Measurements from ENCODE around the gene CASK. TPM values are rescaled to one million over a fixed set of nuclear protein-coding genes. Genes with fewer than 3 reads are reported as not detected.

CASK gene
- total and polyA plus RNA-seq, 2 experiments from 2014 or later: 82.9 to 95.7 TPM

DNA sequence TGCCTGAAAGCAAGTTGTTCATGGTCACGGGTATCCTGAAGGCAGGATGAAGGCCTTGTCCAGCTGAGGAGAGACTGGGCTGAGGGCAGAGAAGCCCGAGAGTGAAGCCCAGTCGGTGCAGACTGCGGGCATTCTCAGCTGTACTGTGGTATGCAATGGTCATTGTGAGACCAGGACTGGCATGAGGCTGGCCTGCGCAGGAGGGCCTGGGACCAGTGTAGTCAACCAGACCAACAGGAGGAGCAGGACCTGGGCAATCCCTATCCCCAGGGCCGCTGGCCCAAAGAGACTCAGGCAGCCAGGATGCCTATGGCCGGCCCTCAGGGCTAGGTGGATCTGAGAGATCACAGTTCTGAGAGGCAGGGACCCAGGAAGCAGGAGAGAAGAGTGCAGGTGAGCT, 394.6 kb downstream of the CASK start:
- no peak for DNase-seq (ENCODE audit: low spot score)
- no peaks in the 10 kb centered on the region for H3K27me3 ChIP-seq
- WGBS (ENCODE audit: low lambda C conversion rate, missing lambda C conversion rate): 78% methylated on average over 7 of the region's 7 CpGs
- no peaks in the 10 kb centered on the region for H3K36me3 ChIP-seq (replicated peaks; ENCODE audit: insufficient read depth, low read depth)
- no peaks in the 10 kb centered on the region for H3K9me2 ChIP-seq (replicated peaks; ENCODE audit: insufficient read depth)
- no peak overlapping the region for H2AFZ ChIP-seq
- no peaks in the 10 kb centered on the region for H3K79me2 ChIP-seq
- no peak overlapping the region for H3K4me2 ChIP-seq
- no peaks in the 10 kb centered on the region for H3K9me3 ChIP-seq (ENCODE audit: low read depth)
- H3K4me1 ChIP-seq (ENCODE audit: insufficient read depth): no peaks in the 10 kb centered on the region
- H4K20me1 ChIP-seq (ENCODE audit: insufficient read depth, poor library complexity, severe bottlenecking): no peaks in the 10 kb centered on the region
- TF ChIP-seq EZH2phosphoT487 (IDR thresholded peaks at IDR 0.05; ENCODE audit: low read depth, severe bottlenecking, unreplicated experiment) (no peak), EZH2 (IDR thresholded peaks at IDR 0.05; ENCODE audit: borderline replicate concordance) (no peak), CTCF (IDR thresholded peaks at IDR 0.05; ENCODE audit: poor library complexity) (no peak)
- H3K27ac ChIP-seq: no peak overlapping the region
- H3K4me3 ChIP-seq: no peak overlapping the region

DNA sequence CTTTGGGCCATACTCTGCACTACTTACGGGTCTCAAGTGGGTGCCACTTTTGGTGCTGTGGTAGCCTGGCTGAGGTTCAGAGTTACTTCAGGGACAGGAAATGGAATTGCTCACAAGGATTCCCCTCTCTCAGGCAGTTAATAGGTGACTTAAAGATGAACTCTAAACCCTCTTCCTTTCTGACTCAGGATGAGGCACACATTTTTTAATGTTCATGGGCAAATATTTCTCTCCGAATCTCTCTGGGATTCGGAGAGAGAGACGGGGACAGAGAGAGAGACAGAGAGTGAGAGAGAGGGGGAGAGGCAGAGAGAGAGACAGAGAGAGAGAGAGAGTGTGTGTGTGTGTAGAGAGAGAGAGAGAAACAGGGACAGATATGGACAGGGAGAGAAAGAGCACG, 396.4 kb downstream of the CASK start:
- no peaks in the 10 kb centered on the region for H3K9me3 ChIP-seq (ENCODE audit: low read depth)

DNA sequence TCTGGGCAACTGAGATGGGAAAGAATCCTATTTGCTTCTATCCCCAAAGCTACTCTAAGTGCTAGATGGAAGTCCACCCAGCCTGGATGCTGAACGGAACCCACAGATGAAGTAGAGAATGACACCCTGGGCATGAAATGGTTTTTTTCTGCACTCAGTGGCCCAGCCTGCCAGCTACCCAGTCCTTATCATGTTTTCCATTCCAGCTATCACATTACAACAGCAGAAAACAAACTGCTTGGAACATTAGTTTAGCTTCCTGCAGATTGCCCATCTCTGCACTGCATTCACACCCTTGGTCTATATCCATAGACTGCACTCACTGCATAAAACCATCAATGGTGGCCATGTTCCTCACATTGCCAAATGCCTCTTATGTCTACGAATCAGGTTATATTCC, 397.1 kb downstream of the CASK start:
- TF ChIP-seq EZH2phosphoT487 (IDR thresholded peaks at IDR 0.05; ENCODE audit: low read depth, severe bottlenecking, unreplicated experiment) (no peak), CTCF (IDR thresholded peaks at IDR 0.05; ENCODE audit: poor library complexity) (no peak), EZH2 (IDR thresholded peaks at IDR 0.05; ENCODE audit: borderline replicate concordance) (no peak)

More for the DNA sequence above, 396.4 kb downstream of the CASK start:
- no peaks in the 10 kb centered on the region for H3K79me2 ChIP-seq
- H4K20me1 ChIP-seq (ENCODE audit: insufficient read depth, poor library complexity, severe bottlenecking): no peaks in the 10 kb centered on the region
- no peaks in the 10 kb centered on the region for H3K36me3 ChIP-seq (replicated peaks; ENCODE audit: insufficient read depth, low read depth)
- WGBS (ENCODE audit: low lambda C conversion rate, missing lambda C conversion rate): 80% methylated on average over 5 of the region's 5 CpGs
- H3K27me3 ChIP-seq: no peaks in the 10 kb centered on the region
- H3K27ac ChIP-seq: no peak overlapping the region
- TF ChIP-seq CTCF (IDR thresholded peaks at IDR 0.05; ENCODE audit: poor library complexity) (no peak), EZH2phosphoT487 (IDR thresholded peaks at IDR 0.05; ENCODE audit: low read depth, severe bottlenecking, unreplicated experiment) (no peak), EZH2 (IDR thresholded peaks at IDR 0.05; ENCODE audit: borderline replicate concordance) (no peak)
- no peaks in the 10 kb centered on the region for H3K9me2 ChIP-seq (replicated peaks; ENCODE audit: insufficient read depth)
- H2AFZ ChIP-seq: no peak overlapping the region
- H3K4me2 ChIP-seq: no peak overlapping the region
- no peaks in the 10 kb centered on the region for H3K4me1 ChIP-seq (ENCODE audit: insufficient read depth)
- H3K4me3 ChIP-seq: no peak overlapping the region
- no peak for DNase-seq (ENCODE audit: low spot score)

DNA sequence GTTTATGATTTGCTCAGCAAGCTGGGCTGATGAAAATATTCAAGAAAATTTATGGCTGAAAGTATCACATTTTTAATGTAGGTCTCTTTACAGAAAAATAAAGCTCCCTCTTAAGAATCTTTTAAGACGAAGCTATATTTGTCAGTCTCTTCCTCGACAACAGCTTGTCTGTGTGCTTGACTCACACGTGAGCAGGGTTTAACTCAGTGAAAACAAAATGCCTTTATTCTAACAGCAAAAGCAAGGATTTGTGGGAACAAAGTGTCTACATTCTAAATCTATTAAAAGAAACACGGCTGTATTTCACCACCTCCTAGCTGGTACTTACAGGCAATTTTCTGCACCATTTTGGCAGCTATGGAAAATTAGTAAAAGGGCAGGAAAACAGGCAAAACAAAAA, 400.7 kb downstream of the CASK start:
- H3K36me3 ChIP-seq (replicated peaks; ENCODE audit: insufficient read depth, low read depth): no peaks in the 10 kb centered on the region
- peak overlapping the region; percentile 18 for H3K27ac ChIP-seq

More for the DNA sequence above, 397.1 kb downstream of the CASK start:
- no peak overlapping the region for H3K4me3 ChIP-seq
- no peaks in the 10 kb centered on the region for H3K27me3 ChIP-seq
- no peaks in the 10 kb centered on the region for H4K20me1 ChIP-seq (ENCODE audit: insufficient read depth, poor library complexity, severe bottlenecking)
- H3K36me3 ChIP-seq (replicated peaks; ENCODE audit: insufficient read depth, low read depth): no peaks in the 10 kb centered on the region
- H3K27ac ChIP-seq: no peak overlapping the region
- no peaks in the 10 kb centered on the region for H3K9me2 ChIP-seq (replicated peaks; ENCODE audit: insufficient read depth)
- H3K9me3 ChIP-seq (ENCODE audit: low read depth): no peaks in the 10 kb centered on the region
- no peak for DNase-seq (ENCODE audit: low spot score)
- no peaks in the 10 kb centered on the region for H3K4me1 ChIP-seq (ENCODE audit: insufficient read depth)
- no peak overlapping the region for H3K4me2 ChIP-seq
- no peaks in the 10 kb centered on the region for H3K79me2 ChIP-seq
- no peak overlapping the region for H2AFZ ChIP-seq
- 90% methylated on average over 2 of the region's 2 CpGs for WGBS (ENCODE audit: low lambda C conversion rate, missing lambda C conversion rate)

More for the DNA sequence above, 400.7 kb downstream of the CASK start:
- no peaks in the 10 kb centered on the region for H4K20me1 ChIP-seq (ENCODE audit: insufficient read depth, poor library complexity, severe bottlenecking)
- no peak overlapping the region for H2AFZ ChIP-seq
- no peak overlapping the region for H3K4me2 ChIP-seq
- WGBS (ENCODE audit: low lambda C conversion rate, missing lambda C conversion rate): 60% methylated on average over 4 of the region's 4 CpGs
- no peaks in the 10 kb centered on the region for H3K27me3 ChIP-seq
- H3K4me3 ChIP-seq: no peak overlapping the region
- no peaks in the 10 kb centered on the region for H3K4me1 ChIP-seq (ENCODE audit: insufficient read depth)
- H3K9me2 ChIP-seq (replicated peaks; ENCODE audit: insufficient read depth): no peaks in the 10 kb centered on the region
- no peaks in the 10 kb centered on the region for H3K9me3 ChIP-seq (ENCODE audit: low read depth)
- TF ChIP-seq CTCF (IDR thresholded peaks at IDR 0.05; ENCODE audit: poor library complexity) (no peak), EZH2 (IDR thresholded peaks at IDR 0.05; ENCODE audit: borderline replicate concordance) (no peak), EZH2phosphoT487 (IDR thresholded peaks at IDR 0.05; ENCODE audit: low read depth, severe bottlenecking, unreplicated experiment) (no peak)
- DNase-seq (ENCODE audit: low spot score): no peak
- no peaks in the 10 kb centered on the region for H3K79me2 ChIP-seq
